Measurements from ENCODE around the gene PRRX2. TPM values are rescaled to one million over a fixed set of nuclear protein-coding genes. Genes with fewer than 3 reads are reported as not detected.
"Not testable (repeated sequence)": the region's sequence is repeated elsewhere in the genome, so short reads cannot be mapped to it uniquely, and the experiment has no call there.

The PRRX2 gene
- polyA plus RNA-seq, 12 donors = 1.5 to 20.7 (median 3.2) TPM; not detected in 2

DNA sequence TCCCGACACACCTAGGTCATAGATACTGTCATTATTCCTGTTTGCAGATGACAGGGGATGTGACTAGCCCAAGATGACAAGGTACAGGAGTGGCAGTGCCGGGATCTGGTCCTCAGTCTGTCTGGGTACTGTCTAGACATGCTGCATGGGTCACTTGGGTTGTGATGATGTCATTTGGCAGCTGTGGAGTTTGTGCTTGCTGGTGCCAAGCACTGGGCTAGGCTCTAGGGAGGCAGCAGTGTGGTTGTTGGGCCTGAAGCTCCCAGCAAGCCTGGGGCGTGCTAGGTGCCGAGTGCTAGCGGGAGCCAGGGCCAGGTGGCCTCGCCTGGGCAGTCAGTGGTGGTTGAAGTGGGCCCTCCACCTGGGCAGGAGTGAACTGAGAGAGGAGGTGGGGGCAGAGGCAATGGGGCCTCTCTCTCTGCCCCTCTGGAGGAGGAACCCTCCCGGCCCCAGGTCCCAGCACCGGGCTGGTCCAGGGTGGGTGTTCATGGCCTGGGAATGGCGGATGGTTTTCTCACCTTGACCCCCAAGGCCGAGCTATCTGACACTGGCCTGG lies 14.7 kb upstream of the PRRX2 start:
- DNase-seq = no peak

- no peak for DNase-seq
These were observed 11.5 kb upstream of the PRRX2 start for GRCh38 chr9:129653823-129654553.

GRCh38 chr9:129654554-129655040 lies 10.8 kb upstream of the PRRX2 start:
- DNase-seq = no peak

DNA sequence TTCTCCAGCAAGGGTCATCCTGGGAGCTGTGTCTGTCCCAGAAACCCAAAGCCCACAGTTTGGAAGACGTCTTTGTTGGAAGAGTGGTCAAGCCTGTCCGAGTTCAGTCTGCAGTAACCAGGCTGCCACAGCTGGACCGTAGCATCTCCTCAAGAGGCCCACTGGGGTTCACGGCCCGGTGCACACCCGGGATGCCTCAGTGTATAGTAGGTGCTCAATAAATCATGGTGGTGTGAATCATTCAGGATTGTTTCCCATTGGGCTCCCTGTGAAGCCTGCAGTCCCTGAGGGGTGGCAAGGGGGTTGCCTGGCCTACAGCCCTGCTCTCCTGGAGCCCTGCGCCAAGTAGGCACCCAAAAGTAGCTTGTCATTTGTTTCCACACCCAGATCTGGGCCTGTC lies 10.3 kb upstream of the PRRX2 start:
- DNase-seq = no peak

DNA sequence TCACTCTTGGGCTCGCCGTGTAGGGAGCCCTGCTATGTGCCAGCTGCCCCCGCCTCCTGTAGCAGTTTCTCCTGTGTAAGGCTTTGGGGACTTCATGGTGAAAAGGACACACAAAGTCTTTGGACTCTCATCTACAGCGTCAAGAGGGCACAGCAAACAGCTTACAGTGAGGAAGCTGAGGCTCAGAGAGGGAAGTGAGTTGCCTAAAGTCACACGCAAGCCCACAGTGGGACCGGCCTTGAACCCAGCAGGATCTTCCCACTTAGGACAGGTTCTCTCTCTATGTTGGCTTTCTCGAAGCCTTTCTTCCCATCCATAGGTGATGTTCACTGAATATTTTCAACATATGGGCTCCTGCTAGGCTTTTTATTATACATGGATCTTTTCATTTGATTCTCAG lies 9.8 kb upstream of the PRRX2 start:
- no peak for DNase-seq

- DNase-seq = no peak
These were observed 8.6 kb upstream of the PRRX2 start for GRCh38 chr9:129656795-129657390.

GRCh38 chr9:129661029-129661428 lies 4.4 kb upstream of the PRRX2 start:
- no peak for DNase-seq

DNA sequence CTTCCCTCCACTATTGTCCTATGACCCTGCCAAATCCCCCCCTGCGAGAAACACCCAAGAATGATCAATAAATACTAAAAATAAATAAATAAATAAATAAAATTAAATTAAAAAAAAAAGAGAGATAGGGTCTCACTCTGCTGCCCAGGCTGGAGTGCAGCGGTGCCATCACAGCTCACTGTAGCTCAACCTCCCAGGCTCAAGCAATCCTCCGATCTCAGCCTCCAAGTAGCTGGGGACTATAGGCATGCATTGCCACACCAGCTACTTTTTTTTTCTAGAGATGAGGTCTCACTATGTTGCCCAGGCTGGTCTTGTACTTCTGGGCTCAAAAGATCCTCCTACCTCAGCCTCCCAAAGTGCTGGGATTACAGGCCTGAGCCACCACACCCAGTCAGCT lies 3.2 kb upstream of the PRRX2 start:
- DNase-seq = not testable (repeated sequence)

DNA sequence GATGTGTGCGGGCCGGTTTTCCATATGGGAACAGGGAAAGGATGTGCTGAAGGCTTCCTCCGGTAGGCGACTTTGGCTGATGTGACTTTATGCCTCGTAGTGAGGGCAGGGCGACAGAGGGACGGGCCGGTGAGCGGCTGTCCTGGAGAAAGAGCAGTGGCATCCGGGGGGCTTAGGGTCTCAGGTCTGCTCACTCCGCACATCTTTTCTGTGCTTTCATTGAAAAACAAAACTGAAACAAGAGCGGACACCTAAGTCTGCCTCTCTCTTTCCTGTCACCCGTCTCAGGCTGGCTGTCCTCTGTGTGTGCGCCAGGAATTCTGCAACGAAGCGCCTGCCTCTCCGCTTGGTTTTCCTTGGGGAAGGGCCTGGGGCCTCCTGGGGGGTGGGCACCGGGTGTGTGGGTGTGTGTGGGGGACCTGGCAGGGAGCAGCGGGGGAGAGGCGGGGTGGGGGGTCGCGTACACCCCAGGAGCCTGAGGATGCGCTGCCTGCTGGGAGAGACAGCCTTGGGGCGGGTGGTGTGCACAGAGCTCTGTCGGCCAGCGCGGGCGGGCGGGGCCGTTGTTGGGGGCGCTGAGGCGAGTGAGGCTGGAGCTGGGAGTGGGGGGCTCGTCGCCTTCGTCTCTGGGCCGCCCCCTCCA lies 580 bp upstream of the PRRX2 start:
- no peak for DNase-seq

DNA sequence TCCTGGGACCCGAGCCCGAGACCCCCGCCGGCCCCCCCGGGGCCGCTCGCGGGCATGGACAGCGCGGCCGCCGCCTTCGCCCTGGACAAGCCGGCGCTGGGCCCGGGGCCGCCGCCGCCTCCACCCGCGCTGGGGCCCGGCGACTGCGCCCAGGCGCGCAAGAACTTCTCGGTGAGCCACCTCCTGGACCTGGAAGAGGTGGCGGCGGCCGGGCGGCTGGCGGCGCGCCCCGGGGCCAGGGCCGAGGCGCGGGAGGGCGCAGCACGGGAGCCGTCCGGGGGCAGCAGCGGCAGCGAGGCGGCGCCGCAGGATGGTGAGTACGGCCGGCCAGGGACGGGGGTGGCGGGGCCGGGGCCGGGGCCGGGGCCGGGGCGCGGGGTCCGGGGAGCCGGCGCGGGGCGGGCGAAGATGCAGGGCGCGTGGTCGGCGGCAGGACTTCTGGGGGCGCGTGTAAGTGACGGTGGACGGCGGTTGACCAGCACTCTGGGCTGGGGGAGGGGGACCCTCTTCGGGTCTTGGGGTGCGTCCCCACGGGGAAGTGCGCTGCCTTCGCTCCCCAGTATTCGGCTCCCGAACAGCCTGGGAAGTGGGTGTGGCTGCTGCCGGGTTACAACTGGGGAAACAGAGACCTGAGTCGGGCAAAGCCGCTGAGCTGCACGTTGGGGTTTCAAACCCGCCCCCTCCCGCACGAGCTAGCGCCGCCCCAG lies 520 bp downstream of the PRRX2 start:
- DNase-seq = no peak

- DNase-seq = no peak
These were observed 1.1 kb downstream of the PRRX2 start for GRCh38 chr9:129666575-129666974.

DNA sequence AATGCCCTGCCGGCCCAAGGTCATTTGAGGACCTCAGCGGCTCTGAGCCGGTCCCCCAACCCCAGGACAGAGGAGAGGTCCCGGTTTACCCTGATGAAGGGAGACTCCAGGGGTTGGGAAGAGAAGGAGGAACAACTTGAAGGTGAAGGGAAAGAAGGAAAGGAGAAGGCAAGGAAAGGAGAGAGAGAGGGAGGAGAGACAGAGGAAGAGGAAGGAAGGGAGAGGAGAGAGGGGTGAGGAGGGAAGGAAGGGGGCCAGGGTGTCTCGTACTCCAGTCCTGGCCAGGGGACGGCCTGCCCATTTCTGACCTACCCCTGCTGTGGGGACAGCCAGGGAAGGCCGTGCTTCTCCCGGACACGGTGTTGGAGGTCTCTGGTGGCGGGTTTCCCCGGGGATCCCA lies 1.9 kb downstream of the PRRX2 start:
- no peak for DNase-seq

GRCh38 chr9:129667850-129668249 lies 2.4 kb downstream of the PRRX2 start:
- no peak for DNase-seq

GRCh38 chr9:129669141-129669718 lies 3.8 kb downstream of the PRRX2 start:
- DNase-seq = no peak

- DNase-seq = no peak
These were observed 4.5 kb downstream of the PRRX2 start for GRCh38 chr9:129669946-129670345.

DNA sequence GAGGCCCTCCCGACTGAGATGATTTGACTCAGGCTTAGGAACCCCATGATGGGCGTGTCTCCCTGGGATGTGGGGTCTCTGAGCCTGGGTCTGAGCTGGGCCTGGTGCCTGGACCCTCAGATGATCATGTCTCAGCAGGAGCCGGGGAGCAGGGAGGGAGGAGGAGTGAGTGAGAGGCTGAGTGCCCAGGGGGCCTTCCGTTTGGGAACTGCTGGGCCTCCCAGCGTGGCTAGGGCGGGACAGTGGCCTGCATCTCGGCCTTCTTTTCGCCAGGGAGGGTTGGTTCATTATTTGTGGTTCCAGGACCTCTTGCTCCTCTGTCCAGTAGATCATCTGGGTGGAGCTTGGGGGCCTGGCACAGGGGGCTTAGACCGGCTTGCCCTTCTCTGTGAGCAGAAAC lies 5.6 kb downstream of the PRRX2 start:
- no peak for DNase-seq

- DNase-seq = no peak
These were observed 6.1 kb downstream of the PRRX2 start for GRCh38 chr9:129671519-129671918.

- no peak for DNase-seq
These were observed 7.3 kb downstream of the PRRX2 start for GRCh38 chr9:129672702-129673101.

DNA sequence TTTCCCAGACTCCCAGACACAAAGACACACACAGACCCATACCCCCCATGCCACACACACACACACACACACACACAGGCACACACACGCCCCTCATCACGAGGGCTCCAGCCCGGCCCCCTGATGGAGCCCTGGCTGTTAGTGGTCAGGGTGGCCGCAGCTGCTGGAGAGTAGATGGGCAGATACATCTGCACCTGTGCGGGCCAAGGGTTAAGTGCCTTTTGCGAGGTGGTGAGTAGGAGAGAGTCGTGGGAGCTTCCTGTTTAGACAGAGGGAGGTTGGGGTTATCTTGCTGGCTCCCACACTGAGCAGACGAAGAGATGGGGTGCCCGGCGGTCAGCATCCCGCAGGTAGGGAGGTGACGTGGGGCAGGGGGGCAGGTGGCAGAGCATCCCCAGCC lies 8.2 kb downstream of the PRRX2 start:
- no peak for DNase-seq

- no peak for DNase-seq
These were observed 8.8 kb downstream of the PRRX2 start for GRCh38 chr9:129674229-129674628.

GRCh38 chr9:129675620-129676019 lies 10.2 kb downstream of the PRRX2 start:
- DNase-seq = no peak

- no peak for DNase-seq
These were observed 10.8 kb downstream of the PRRX2 start for GRCh38 chr9:129676287-129676686.

Measured in muscle of arm (tissue), 12 donors.